Stimulated activated CD8-positive, alpha-beta memory T cell treated with anti-CD3 and anti-CD28 coated beads, Interleukin-2, amount 100 ng/mL, for 1 hour (primary cell): Measurements from ENCODE around the gene ATAD2B.

Experiments
- DNase-seq, 2 donors: peaks; one replicate each; pipeline ENCODE4 v3.0.0-alpha.2; 2020; ENCODE audit warnings: low read depth in 2 of 2

ATAD2B gene

GRCh38 chr2:23837871-23838270 lies 89.1 kb downstream of the ATAD2B start:
- DNase-seq, result no peak

DNA sequence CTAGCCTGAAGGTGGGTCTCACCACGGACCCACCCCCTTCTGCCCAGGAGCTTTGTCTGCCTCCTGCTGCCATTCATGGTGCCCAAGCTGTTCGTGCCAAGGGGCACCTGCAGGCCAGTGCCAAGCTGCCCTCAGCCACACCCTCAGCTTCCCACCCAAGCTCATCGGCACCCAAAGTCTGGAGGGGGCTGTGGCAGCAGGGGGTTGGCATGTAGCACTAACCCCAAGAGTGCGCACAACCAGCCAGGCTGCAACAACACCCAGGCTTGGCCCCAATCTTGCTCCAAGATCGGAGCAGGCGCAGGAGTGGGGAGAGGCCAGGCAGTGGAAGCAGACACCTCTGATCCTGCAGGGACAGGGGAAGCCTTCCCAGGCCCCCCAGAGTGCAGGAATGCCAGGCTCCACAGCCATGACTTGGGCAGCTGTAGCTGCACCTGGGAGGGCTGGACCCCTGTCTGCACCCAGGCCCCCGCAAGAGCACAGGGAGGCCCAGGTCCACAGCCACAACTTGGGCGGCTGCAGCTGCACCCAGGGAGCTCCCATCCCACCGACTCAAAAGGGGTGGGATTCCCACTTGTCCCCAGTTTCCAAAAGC lies 89.9 kb downstream of the ATAD2B start:
- no peak for DNase-seq

DNA sequence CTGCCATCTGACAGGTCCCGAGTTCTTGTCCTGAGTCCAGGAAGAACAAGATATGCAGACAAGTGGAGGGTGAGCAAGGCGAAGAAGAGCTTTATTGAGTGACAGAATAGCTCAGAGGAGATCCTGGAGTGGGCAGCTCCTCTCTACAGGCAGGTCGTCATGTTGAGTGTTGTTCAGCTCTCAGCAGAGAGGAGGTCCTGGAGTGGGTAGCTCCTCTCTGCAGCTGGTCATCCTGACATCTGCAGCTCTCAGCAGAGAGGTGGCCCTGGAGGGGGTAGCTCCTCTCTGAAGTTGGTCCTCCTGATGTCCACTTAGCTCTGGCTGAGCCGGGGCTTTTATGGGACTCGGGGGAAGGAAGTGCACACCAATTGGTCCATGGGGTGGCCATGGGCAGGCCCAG lies 90.4 kb downstream of the ATAD2B start:
- DNase-seq, result no peak

DNA sequence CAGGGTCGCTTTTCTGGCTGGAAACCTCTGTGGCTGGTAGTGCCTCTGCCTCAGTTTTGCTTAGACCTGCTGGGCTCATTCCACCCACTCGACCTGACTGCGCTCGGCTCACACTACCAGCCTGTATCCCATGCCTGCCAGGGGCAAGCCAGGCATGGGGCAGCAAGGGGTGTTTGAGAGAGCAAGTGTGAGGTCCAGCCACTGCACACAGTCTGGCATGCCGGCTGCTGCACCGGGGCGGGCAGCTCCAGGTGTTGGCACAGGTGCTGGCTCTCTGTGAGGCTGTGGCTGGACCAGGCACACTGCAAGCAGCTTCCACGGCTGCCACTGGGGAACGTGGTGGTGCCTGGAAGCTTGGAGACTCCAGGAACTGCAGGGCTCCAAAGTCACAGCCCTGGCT lies 90.9 kb downstream of the ATAD2B start:
- no peak for DNase-seq

DNA sequence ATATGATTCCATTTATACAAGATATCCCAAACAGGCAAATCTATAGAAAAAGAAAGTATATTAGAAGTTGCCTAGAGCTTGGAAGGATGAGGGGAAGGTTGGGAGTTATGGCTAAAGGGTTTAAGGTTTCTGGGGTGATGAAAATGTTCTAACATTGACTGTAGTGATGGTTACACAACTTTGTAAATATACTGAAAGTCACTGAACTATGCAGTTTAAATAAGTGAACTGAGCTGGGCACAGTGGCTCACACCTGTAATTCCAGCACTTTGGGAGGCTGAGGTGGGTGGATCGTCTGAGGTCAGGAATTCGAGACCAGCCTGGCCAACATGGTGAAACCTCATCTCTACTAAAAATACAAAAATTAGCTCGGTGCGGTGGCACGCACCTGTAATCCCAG lies 91.5 kb downstream of the ATAD2B start:
- DNase-seq, result no peak

DNA sequence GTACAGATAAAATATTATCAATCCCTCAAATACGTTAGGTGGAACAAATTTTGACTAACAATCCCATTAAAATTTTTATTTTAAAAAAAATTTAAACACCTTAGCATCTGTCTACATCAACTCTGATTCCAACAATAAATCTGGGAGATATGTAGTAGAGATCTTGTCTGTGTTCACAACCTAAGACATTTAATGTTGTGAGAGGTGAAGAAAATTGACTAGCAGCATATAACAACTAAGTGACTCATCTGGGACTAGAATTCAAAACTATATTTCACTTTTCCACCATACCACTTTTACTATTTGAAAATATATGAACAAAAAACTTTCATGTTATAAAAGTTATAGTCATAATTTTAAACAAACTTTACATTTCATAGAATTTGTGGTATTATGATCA lies 97.9 kb downstream of the ATAD2B start:
- DNase-seq, result no peak

GRCh38 chr2:23828256-23828980 lies 98.5 kb downstream of the ATAD2B start:
- no peak for DNase-seq

DNA sequence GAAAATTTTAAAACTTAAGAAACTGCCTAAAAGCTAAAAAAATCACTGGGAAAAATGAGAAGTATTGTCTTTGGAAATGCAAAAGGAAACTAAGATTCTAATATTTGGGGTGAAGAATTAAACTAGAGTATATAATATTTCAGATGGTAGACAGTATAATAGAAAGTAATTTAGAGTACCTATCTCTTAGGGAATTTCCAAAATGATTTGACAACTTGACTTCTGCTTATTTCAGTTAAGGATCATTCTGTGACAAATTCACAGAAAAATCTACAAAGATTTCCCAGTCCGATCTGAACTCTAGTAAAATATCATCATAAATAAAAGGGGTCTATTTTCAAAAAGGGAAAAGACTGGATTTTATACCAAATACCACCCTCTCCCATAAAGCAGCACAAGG lies 99.6 kb downstream of the ATAD2B start:
- no peak for DNase-seq

DNA sequence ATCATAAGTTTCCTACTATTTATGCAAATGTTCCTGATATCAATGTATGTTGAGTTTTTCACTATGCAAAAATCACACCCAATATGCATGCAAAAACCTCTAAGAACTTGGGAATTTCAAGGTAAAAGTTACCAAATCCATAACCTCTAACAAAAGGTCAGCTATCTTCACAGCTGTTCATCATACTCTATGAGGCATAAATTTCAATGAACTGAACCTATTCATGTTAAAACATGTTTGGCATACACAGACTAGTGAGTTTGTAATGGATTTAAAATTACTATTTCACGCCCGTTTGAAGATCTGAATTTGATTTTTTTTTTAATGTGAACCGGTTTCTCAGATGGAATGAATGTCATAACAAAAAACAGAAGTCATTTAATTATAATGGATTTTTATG lies 100.2 kb downstream of the ATAD2B start:
- DNase-seq, result no peak

DNA sequence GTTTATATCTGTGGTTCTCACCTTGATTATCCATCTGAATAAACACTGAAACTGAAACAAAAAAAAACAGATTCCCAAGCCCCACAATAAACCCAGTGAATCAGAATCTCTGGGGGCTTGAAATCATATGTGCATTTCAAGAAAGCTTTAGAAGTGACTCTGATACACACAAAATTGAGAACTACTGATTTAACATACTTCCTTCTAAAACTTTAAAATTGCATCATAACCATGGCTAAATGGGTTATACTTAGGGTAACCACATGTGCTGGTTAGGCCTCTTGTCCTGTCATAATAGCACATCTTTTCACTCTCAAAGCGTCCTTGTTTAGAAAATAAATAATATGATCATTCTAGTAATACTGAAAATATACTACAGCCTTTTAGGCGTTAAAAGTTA lies 100.9 kb downstream of the ATAD2B start:
- no peak for DNase-seq

DNA sequence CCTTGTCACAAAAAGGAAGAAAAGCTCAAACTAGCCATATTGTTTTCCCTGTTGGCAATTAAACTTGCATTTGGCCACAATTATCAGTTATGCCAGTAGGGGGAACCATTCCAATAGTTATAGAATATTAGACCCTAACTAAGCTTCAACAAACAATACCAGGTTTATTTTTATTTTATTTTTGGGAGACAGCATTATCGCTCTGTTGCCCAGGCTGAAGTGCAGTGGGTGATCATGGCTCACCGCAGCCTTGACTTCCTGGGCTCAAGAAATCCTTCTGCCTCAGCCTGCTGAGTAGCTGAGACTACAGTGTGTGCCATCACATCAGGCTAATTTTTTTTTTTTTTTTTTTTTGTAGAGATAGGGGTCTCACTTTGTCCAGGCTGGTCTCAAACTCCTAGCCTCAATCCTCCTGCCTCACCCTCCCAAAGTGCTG lies 102.1 kb downstream of the ATAD2B start:
- DNase-seq, result no peak

DNA sequence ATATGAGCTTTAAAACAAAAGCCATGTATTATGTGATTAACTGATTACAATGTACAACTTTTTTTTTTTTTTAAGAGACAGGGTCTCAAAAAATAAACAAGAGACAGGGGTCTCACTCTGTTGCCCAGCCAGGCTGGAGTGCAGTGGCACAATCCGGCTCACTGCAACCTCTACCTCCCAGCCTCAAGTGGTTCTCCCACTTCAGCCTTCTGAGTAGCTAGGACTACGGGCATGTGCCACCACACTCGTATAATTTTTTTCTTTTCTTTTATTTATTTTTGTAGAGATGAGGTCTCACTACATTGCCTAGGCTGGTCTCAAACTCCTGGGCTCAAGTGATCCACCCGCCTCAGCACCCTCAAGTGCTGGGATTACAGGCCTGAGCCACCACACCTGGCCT lies 103.1 kb downstream of the ATAD2B start:
- DNase-seq, result no peak

DNA sequence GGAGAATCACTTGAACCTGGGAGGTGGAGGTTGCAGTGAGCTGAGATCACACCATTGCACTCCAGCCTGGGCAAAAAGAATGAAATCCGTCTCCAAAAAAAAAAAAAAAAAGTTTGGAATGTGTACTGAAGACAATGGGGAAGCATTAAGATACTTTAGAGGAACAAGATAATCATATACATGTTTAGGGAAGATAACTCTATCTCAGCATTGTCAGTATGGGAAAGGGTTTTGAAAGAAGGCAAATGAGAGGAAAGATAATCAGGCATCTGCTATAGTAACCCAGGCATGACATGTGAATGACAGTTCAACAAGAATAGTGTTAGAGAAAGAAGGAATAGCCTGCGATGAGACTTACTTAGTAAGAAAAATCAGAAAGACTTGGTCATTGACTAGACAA lies 112.0 kb downstream of the ATAD2B start:
- DNase-seq, result no peak

GRCh38 chr2:23813438-23813837 lies 113.5 kb downstream of the ATAD2B start:
- no peak for DNase-seq

- no peak for DNase-seq
Observed at GRCh38 chr2:23809150-23809549, 117.8 kb downstream of the ATAD2B start.

DNA sequence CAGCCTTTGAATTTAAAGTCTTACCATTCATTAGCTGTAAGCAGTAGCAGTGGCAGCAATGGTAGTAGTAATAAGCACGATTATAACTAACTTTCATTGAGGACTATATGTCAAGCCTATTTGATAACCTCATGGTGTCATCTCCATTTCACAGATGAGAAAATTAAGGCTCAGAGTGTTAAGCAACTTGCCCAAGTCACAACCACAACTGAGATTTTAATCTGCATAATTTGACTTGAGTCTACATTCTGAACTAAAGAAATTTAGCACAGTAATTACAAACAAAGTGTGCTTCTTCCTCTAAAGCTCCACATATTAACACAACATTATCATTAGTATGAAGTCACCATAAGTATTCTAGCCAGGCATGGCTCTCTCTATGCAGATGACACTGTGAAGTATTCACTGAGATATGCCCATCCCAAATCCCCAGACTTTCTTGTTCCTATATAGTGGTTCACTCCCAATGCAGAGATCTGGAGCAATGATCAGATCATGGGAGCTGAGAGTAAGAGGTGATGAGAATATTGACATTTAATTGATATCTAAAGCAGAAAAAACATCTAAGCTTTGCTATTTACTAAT lies 120.2 kb downstream of the ATAD2B start:
- DNase-seq, result no peak

DNA sequence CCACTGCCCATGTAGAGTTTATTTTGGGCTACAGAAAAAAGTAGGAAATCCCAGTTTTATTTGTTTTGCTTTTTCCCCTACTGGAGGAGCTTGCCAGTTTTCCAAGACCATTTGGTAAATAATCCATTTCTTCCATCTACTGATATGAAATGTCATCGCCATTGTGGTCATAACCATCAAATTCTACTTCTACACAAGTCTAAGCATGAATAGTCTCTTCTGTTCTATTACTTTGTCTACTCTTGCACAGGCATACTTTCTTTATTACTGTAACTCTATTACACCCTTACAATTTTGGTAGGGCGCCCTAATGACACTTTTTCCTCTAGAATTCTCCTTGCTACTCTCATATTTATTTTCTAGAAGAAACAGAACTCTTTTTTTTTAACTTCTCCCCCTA lies 120.7 kb downstream of the ATAD2B start:
- DNase-seq, result no peak

DNA sequence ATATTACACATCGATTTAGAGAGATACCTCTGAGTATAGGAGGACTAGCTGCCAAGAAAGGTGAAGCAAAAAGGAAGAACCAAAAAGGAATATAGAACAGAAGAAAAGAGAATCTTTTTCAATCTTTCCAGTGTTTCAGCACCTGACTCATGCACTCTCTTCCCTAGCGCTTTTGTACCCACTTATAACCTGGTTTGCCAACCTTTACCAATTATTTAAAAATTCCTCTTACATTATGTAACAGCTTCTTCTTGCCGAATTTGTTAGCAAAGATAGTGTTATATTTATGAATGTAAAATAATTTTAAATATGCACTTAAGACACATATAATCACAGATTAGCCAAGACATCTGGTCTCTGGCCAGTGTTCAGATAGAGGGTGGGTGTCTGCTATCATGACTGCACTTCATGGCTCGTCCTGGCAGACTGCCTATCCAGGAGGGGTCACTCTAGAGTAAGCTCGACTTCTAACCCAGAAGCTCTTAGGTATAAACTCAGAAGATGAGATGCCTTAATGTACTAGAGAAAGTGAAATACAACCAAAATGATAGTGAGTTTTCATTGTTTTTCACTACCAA lies 122.9 kb downstream of the ATAD2B start:
- no peak for DNase-seq

DNA sequence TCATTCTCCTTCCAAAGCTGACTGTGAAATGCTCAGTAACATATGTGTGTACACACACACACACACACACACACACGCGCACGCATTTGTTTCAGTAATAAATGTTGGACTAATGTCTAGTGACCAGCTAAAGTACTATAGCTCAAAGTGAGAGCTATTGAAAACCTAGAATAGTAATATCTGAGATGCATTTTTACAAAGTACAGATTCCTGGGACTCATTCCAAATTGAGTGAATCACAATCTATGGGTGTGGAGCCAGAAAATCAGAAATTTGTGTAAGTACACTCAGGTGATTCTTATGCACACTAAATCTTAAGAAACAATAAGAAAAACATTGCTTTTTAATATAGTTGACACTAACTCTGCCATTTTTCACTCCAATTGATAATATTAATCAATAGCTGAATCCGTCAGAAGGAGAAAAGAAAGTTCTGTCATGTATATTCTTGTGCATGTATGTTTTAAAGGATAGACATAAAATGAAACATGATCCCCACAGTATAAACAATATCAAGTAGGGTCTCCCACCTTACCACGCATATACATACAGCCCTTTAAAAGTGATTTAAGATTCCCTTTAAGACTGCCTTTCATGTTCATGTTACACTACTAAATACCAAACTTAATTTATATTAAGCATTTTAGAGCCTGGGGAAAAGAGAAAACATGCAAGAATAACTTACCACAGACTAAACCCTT lies 123.5 kb downstream of the ATAD2B start:
- no peak for DNase-seq

- no peak for DNase-seq
Observed at GRCh38 chr2:23801396-23801795, 125.5 kb downstream of the ATAD2B start.

GRCh38 chr2:23794234-23794633 lies 132.7 kb downstream of the ATAD2B start:
- no peak for DNase-seq

- no peak for DNase-seq
Observed at GRCh38 chr2:23793476-23793875, 133.4 kb downstream of the ATAD2B start.
